GM18907 (cell line): ENCODE data around the gene PPP3R1.

Source experiments
- ATAC-seq: cut with Tn5 transposase; IDR thresholded peaks from one replicate; pipeline ENCODE4 v1.9.1; 2021; ENCODE audit warnings: mild to moderate bottlenecking, moderate library complexity; ENCODE audit not compliant: unreplicated experiment

PPP3R1 gene

DNA sequence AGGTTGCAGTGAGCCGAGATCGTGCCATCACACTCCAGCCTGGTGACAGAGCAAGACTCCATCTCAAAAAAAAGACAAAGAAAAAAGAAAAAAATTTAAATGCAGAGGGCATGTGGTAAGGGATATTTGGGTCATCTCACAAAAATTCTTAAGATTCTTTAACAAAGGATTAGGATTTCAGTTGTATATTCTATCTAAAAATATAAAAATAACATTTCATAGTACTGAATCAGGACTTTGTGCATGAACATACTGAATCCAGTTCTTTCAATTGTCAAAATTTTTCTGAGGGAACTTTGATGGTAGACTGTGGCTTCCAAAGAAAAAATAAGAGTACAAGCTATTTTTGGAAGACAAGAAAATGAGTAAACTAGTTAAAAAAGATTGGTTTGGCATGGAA lies 6.5 kb upstream of the PPP3R1 start:
- no peak for ATAC-seq

- ATAC-seq, result no peak
Measured at GRCh38 chr2:68256093-68256450, 3.7 kb upstream of the PPP3R1 start.

DNA sequence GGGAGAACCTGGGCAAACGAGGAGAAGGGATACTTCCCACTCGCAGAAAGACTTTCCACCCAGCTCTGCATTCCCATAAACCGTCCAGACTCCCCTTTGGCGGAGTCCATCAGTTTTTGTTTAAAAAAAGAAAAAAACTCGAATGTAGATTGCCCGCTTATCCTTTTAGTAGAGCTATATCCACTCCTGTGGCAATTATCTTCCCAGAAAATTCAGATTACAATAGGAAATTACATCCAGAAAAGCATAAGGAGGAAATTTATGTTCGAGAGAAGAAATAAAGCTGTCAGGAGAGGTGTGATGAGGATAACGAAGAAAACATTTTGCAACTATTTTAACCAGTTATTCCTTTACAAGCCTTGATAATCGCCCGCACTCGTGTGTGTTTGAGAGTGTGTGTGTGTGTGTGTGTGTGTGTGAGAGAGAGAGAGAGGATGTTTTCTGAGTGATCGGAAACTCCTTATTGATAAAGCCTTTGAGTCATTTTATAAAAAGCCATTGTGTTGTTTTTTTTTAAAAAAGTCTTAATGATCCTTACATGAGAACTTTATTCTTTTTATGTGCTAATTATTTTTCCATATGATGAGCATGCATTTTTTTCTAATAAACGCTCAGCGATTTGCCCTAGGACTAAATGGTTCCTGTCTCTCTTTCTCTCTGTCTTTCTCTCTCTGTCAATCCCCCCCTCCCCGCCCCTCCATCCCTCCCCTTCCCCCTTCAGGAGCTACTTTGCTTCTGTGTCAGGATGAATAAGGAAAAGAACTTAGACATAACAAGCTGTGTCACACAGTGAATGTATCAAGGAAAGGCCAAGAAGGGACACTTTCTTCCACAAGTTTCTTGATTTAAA lies 1.1 kb upstream of the PPP3R1 start:
- ATAC-seq, result no peak

DNA sequence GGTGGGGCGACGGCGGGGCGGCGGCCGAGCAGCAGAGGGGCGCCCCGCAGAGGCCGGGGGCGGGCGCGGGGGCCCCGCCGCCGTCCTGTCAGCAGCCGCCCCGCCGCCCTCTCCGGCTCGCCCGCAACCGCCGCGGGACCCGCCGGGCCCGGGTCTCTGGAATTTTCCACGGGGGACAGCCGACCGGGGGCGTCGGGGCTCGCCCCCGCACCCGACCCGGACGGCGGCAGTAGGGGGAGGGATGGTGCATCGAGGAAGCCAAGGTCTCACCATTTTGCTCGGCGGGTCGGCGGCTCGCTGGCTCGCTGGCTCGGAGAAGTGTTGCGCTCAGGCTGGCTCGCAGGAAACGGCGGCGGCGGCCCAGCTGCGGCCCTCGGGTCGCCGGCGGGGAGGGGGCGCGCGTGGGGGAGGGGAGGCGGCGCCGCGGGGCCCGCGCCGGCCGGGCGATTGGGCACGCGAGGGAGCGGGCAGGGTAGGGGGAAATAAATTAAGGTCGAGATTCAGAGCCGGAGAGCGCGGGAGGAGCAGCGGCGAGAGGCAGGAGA lies 405 bp downstream of the PPP3R1 start:
- ATAC-seq, result peak; percentile 14

- peak; percentile 64 for ATAC-seq
Measured at GRCh38 chr2:68251187-68251854, 1.0 kb downstream of the PPP3R1 start.

- ATAC-seq, result no peak
Measured at GRCh38 chr2:68250652-68251186, 1.6 kb downstream of the PPP3R1 start.

DNA sequence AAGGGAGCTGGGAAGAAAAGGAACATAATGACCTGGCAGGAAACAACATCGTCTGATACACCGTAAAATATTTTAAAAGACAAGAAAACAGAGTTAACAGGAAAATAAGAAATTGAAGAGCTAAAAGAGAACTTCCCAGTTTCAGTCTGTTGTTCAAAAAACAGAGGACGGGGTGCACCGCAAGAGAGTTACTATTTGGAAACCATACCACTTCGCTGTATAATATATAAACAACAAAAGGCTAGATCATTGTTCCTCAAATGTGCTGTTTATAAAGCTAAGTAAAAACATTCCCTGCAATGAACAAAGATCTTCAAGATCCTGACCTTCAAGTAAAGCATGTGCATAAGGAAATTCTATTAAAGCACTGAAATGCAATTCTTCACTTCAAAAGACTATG lies 2.1 kb downstream of the PPP3R1 start:
- no peak for ATAC-seq

GRCh38 chr2:68248806-68249205 lies 3.5 kb downstream of the PPP3R1 start:
- ATAC-seq, result no peak

DNA sequence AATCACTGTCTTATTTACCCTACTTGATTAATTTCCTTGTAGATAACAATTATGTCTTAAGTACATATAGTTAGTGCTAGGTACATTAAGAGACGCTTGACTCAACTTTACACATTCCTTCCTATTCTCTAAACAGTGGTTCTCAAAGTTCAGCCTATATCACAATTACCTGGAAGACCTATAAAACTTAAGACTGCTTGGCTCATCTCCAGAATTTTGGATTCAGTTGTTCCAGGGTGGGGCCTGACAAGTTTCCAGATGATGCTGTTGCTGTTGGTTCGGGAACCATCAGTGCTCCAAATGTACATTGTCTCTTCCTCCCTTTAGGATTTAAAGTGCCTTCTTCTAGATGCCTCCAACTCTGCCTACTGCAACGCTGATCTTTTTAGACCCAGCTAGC lies 4.0 kb downstream of the PPP3R1 start:
- no peak for ATAC-seq

GRCh38 chr2:68246396-68246795 lies 5.9 kb downstream of the PPP3R1 start:
- no peak for ATAC-seq

DNA sequence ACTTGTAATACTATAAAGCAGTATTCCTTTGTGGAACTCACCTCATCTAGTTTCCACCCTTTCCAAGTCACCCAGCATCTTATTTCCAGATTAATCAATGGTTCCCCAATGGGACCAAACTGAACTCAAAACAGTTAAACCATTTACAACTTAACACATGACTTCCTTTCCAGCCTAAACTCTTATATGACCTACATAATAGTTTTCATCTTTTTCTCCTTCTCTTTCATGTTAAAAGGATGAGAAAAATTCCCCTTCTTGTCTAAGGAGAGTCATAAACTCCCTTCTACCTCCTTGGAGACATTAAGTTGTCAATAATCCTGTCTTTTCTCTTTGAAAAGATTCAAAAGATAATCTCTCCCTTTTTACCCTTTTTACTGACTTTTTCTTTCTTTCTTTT lies 6.7 kb downstream of the PPP3R1 start:
- ATAC-seq, result no peak

- ATAC-seq, result no peak
Measured at GRCh38 chr2:68245066-68245465, 7.3 kb downstream of the PPP3R1 start.

GRCh38 chr2:68244456-68244855 lies 7.9 kb downstream of the PPP3R1 start:
- ATAC-seq, result no peak

GRCh38 chr2:68241732-68242131 lies 10.6 kb downstream of the PPP3R1 start:
- ATAC-seq, result no peak

DNA sequence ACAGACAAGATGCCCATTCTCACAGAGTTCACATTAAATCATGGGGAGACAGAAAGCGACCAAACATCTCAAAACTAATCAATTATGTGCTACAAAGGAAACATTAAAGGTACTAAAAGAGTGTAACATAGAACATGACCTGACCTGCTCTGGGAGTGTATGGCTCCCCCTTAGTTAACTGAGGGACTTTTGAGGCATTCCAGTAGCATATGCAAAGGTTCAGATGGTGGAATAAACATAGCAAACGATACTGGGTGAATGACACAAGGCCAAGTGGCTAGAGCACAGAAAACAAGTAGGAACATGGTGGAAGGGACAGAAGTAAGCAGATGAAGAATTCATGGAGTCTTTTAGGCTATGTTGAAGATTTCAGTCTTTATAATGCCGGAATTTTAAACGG lies 11.9 kb downstream of the PPP3R1 start:
- no peak for ATAC-seq

DNA sequence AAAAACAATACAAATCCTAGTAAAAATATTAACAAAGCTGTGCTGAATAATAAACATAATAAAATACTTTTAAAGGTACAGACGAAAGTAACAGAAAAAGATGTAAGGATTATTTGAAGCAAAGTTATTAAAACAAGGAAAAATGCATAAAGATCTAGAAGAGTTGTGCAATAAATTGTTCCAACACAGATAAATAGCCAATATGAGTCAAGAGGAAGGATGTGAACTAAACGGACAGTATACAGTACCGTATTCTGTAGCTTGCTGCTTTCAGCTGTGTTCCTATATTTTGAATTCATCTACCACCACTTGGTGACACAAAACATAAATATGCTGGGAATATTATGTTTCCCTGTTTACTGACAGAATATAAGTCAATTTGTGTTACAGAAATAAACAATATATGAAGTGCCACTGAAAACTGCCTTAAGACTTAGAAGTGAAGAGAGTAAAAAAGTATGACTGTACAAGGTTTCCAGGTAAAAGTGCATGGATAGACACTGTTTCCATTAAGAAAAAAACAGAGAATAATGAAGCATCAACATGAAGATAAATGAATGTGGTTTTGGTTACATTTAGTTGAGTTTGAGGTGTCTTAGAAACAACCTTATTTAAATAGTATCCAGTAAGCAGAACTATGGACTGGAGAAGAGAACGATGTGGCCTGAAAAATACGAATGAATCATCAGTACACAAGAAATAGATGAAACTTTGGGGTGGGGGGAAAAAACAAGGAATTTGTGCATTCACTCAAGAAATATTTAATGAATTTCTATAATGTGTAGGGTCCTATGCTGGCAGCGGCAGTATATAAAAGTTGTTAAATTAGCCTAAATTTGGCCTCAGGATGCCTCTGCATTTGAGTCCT lies 13.1 kb downstream of the PPP3R1 start:
- no peak for ATAC-seq

DNA sequence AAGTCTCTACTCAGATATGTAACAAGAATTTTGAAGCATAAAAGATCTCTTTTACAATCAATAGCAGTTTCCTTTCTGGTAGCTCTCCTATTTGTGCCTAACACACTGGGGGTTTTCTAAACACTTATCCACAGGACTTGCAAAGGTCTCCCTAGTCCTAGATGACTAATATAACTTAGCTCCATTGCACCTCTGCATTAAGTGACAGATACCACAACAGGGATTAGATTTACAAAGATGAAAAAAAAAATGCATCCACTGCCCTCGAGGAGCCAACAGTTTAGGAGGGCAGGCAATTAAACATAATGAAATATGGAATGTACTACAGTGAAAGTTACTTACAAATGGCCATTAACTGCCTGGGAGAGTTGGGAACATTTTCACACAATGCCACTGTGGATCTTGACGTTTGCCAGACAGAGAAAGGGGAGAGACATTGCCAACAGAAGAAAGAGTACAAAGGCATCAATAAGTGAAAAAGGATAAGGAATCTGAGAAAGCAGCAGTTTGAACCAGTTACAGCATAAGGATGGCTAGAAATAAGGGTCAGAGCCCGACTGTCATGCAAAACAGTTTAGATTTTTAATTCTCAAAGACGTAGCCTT lies 14.3 kb downstream of the PPP3R1 start:
- ATAC-seq, result no peak

- ATAC-seq, result no peak
Measured at GRCh38 chr2:68237404-68237803, 14.9 kb downstream of the PPP3R1 start.

- no peak for ATAC-seq
Measured at GRCh38 chr2:68236876-68237275, 15.5 kb downstream of the PPP3R1 start.

- no peak for ATAC-seq
Measured at GRCh38 chr2:68236103-68236734, 16.1 kb downstream of the PPP3R1 start.
